Measurements from ENCODE around the gene YAP1.

DNA sequence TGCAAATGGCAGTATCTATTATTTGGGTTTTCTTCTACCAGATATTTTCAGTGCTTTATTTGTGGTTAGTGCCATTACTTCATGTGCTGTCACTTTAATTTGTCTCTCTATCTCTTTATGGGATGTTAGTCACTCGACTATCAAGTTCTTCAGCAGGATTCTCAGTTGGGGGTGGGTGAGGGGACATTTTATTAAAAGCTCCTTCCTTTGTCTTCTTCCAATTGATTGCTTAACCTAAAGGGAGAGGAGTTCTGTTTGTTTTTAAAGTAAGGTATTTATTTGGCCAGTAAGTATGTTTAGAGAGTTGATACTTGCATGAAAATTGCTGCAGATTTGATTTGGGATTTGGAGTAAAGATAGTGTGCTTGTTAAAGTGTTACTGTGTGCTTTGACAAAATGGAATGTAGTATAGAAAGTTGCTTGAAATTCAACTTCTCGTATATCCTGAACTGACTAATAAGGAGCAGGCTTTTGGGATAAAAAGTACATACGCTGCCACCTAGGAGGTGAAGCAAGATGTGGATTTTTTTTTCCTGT is 10.3 kb downstream of the YAP1 start:
- TF ChIP-seq TCF7L2 (IDR thresholded peaks at IDR 0.05; ENCODE audit: borderline replicate concordance, low read depth, low read length) (peak; percentile 61; the same call in 1 of the 2 replicates), ZNF416 (tag by site-specific recombination; IDR thresholded peaks at IDR 0.05) (no peak), BCL11A (tag by site-specific recombination; IDR thresholded peaks at IDR 0.05; ENCODE audit: low read depth) (no peak), ZNF112 (tag by site-specific recombination; IDR thresholded peaks at IDR 0.05) (no peak), ZNF174 (tag by site-specific recombination; IDR thresholded peaks at IDR 0.05) (no peak), SETDB1 (IDR thresholded peaks at IDR 0.05; ENCODE audit: insufficient read length, low read length) (no peak), ZNF274 (IDR thresholded peaks at IDR 0.05; ENCODE audit: low read length) (no peak), ZNF274 (tag by site-specific recombination; IDR thresholded peaks at IDR 0.05; ENCODE audit: borderline replicate concordance) (no peak), ZNF664 (tag by site-specific recombination; IDR thresholded peaks at IDR 0.05) (no peak)
- TF ChIP-seq, protein P1, sequence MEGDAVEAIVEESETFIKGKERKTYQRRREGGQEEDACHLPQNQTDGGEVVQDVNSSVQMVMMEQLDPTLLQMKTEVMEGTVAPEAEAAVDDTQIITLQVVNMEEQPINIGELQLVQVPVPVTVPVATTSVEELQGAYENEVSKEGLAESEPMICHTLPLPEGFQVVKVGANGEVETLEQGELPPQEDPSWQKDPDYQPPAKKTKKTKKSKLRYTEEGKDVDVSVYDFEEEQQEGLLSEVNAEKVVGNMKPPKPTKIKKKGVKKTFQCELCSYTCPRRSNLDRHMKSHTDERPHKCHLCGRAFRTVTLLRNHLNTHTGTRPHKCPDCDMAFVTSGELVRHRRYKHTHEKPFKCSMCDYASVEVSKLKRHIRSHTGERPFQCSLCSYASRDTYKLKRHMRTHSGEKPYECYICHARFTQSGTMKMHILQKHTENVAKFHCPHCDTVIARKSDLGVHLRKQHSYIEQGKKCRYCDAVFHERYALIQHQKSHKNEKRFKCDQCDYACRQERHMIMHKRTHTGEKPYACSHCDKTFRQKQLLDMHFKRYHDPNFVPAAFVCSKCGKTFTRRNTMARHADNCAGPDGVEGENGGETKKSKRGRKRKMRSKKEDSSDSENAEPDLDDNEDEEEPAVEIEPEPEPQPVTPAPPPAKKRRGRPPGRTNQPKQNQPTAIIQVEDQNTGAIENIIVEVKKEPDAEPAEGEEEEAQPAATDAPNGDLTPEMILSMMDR (tag by site-specific recombination; IDR thresholded peaks at IDR 0.05), result no peak
- TF ChIP-seq, protein P2, sequence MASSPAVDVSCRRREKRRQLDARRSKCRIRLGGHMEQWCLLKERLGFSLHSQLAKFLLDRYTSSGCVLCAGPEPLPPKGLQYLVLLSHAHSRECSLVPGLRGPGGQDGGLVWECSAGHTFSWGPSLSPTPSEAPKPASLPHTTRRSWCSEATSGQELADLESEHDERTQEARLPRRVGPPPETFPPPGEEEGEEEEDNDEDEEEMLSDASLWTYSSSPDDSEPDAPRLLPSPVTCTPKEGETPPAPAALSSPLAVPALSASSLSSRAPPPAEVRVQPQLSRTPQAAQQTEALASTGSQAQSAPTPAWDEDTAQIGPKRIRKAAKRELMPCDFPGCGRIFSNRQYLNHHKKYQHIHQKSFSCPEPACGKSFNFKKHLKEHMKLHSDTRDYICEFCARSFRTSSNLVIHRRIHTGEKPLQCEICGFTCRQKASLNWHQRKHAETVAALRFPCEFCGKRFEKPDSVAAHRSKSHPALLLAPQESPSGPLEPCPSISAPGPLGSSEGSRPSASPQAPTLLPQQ (tag by site-specific recombination; IDR thresholded peaks at IDR 0.05), result no peak
- TF ChIP-seq, protein P3, sequence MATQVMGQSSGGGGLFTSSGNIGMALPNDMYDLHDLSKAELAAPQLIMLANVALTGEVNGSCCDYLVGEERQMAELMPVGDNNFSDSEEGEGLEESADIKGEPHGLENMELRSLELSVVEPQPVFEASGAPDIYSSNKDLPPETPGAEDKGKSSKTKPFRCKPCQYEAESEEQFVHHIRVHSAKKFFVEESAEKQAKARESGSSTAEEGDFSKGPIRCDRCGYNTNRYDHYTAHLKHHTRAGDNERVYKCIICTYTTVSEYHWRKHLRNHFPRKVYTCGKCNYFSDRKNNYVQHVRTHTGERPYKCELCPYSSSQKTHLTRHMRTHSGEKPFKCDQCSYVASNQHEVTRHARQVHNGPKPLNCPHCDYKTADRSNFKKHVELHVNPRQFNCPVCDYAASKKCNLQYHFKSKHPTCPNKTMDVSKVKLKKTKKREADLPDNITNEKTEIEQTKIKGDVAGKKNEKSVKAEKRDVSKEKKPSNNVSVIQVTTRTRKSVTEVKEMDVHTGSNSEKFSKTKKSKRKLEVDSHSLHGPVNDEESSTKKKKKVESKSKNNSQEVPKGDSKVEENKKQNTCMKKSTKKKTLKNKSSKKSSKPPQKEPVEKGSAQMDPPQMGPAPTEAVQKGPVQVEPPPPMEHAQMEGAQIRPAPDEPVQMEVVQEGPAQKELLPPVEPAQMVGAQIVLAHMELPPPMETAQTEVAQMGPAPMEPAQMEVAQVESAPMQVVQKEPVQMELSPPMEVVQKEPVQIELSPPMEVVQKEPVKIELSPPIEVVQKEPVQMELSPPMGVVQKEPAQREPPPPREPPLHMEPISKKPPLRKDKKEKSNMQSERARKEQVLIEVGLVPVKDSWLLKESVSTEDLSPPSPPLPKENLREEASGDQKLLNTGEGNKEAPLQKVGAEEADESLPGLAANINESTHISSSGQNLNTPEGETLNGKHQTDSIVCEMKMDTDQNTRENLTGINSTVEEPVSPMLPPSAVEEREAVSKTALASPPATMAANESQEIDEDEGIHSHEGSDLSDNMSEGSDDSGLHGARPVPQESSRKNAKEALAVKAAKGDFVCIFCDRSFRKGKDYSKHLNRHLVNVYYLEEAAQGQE (tag by site-specific recombination; IDR thresholded peaks at IDR 0.05), result no peak
- TF ChIP-seq, protein P4, sequence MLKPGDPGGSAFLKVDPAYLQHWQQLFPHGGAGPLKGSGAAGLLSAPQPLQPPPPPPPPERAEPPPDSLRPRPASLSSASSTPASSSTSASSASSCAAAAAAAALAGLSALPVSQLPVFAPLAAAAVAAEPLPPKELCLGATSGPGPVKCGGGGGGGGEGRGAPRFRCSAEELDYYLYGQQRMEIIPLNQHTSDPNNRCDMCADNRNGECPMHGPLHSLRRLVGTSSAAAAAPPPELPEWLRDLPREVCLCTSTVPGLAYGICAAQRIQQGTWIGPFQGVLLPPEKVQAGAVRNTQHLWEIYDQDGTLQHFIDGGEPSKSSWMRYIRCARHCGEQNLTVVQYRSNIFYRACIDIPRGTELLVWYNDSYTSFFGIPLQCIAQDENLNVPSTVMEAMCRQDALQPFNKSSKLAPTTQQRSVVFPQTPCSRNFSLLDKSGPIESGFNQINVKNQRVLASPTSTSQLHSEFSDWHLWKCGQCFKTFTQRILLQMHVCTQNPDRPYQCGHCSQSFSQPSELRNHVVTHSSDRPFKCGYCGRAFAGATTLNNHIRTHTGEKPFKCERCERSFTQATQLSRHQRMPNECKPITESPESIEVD (tag by site-specific recombination; IDR thresholded peaks at IDR 0.05), result no peak; the same call in 1 of the 2 replicates

All from HEK293 (cell line).